GM18499 (cell line): Measurements from ENCODE around the gene ADAM23.

ENCODE experiments used
- ATAC-seq: cut with Tn5 transposase; IDR thresholded peaks from one replicate; pipeline ENCODE4 v1.9.1; 2021; ENCODE audit warnings: moderate number of reproducible peaks; ENCODE audit not compliant: insufficient read depth, unreplicated experiment

Gene ADAM23

GRCh38 chr2:206482633-206483032 lies 39.3 kb downstream of the ADAM23 start:
- ATAC-seq: no peak

GRCh38 chr2:206488053-206488452 lies 44.7 kb downstream of the ADAM23 start:
- no peak for ATAC-seq

GRCh38 chr2:206488623-206489022 lies 45.3 kb downstream of the ADAM23 start:
- ATAC-seq: no peak

- no peak for ATAC-seq
Measured at GRCh38 chr2:206494061-206494460, 50.7 kb downstream of the ADAM23 start.

- ATAC-seq: no peak
Measured at GRCh38 chr2:206502729-206503128, 59.4 kb downstream of the ADAM23 start.

- ATAC-seq: no peak
Measured at GRCh38 chr2:206511283-206511682, 68.0 kb downstream of the ADAM23 start.

GRCh38 chr2:206512999-206513398 lies 69.7 kb downstream of the ADAM23 start:
- no peak for ATAC-seq

GRCh38 chr2:206515580-206515979 lies 72.2 kb downstream of the ADAM23 start:
- ATAC-seq: no peak

GRCh38 chr2:206518997-206519396 lies 75.7 kb downstream of the ADAM23 start:
- no peak for ATAC-seq

- ATAC-seq: no peak
Measured at GRCh38 chr2:206520450-206520849, 77.1 kb downstream of the ADAM23 start.

- no peak for ATAC-seq
Measured at GRCh38 chr2:206521115-206521514, 77.8 kb downstream of the ADAM23 start.

GRCh38 chr2:206521612-206522011 lies 78.3 kb downstream of the ADAM23 start:
- no peak for ATAC-seq

- no peak for ATAC-seq
Measured at GRCh38 chr2:206526416-206526815, 83.1 kb downstream of the ADAM23 start.

GRCh38 chr2:206527153-206527552 lies 83.8 kb downstream of the ADAM23 start:
- ATAC-seq: no peak

GRCh38 chr2:206530727-206531126 lies 87.4 kb downstream of the ADAM23 start:
- no peak for ATAC-seq

GRCh38 chr2:206531996-206532543 lies 88.7 kb downstream of the ADAM23 start:
- no peak for ATAC-seq

- ATAC-seq: no peak
Measured at GRCh38 chr2:206533977-206534376, 90.6 kb downstream of the ADAM23 start.

- ATAC-seq: no peak
Measured at GRCh38 chr2:206535260-206535986, 92.1 kb downstream of the ADAM23 start.

- no peak for ATAC-seq
Measured at GRCh38 chr2:206540757-206541156, 97.4 kb downstream of the ADAM23 start.

GRCh38 chr2:206543073-206543472 lies 99.7 kb downstream of the ADAM23 start:
- no peak for ATAC-seq

GRCh38 chr2:206548383-206548782 lies 105.1 kb downstream of the ADAM23 start:
- ATAC-seq: no peak

GRCh38 chr2:206555721-206556120 lies 112.4 kb downstream of the ADAM23 start:
- ATAC-seq: no peak
